ENCODE measurements around the gene TMEM107.

TMEM107 gene

GRCh38 chr17:8154608-8155155, 21.5 kb downstream of the TMEM107 start:
- TF ChIP-seq ZFX (IDR thresholded peaks at IDR 0.05; ENCODE audit: borderline replicate concordance) (no peak), CTCF (IDR thresholded peaks at IDR 0.05) (no peak)
- peak overlapping the region; percentile 97 for H3K27ac ChIP-seq

- TF ChIP-seq ZFX (IDR thresholded peaks at IDR 0.05; ENCODE audit: borderline replicate concordance) (no peak), CTCF (IDR thresholded peaks at IDR 0.05) (no peak)
- peak overlapping the region; percentile 97 for H3K27ac ChIP-seq
These were observed 22.1 kb downstream of the TMEM107 start for GRCh38 chr17:8153957-8154607.

- H3K27ac ChIP-seq = peak overlapping the region; percentile 97
- TF ChIP-seq CTCF (IDR thresholded peaks at IDR 0.05) = no peak
- TF ChIP-seq ZFX (IDR thresholded peaks at IDR 0.05; ENCODE audit: borderline replicate concordance) = no peak
These were observed 22.6 kb downstream of the TMEM107 start for GRCh38 chr17:8153525-8153956.

GRCh38 chr17:8153031-8153451, 23.1 kb downstream of the TMEM107 start:
- H3K27ac ChIP-seq = peak overlapping the region; percentile 97
- TF ChIP-seq ZFX (IDR thresholded peaks at IDR 0.05; ENCODE audit: borderline replicate concordance) (no peak), CTCF (IDR thresholded peaks at IDR 0.05) (no peak)

- TF ChIP-seq CTCF (IDR thresholded peaks at IDR 0.05) (no peak), ZFX (IDR thresholded peaks at IDR 0.05; ENCODE audit: borderline replicate concordance) (no peak)
- peak within 1 kb of the TSS; percentile 97 for H3K27ac ChIP-seq
These were observed 23.9 kb downstream of the TMEM107 start, which contains the start of gene PER1 for GRCh38 chr17:8152112-8152775. Gene PER1, minus strand, starts transcription at chr17:8152404. Its CDS starts 1,698 bp downstream, at chr17:8150706.

GRCh38 chr17:8151641-8152111, 24.5 kb downstream of the TMEM107 start:
- TF ChIP-seq CTCF (IDR thresholded peaks at IDR 0.05) (no peak), ZFX (IDR thresholded peaks at IDR 0.05; ENCODE audit: borderline replicate concordance) (no peak)
- H3K27ac ChIP-seq = peak overlapping the region; percentile 97

Data from 22Rv1 (cell line).